Measurements from ENCODE around the gene PARP8.

GRCh38 chr5:50653946-50654345, 12.5 kb upstream of the PARP8 start:
- TF ChIP-seq CTCF (IDR thresholded peaks at IDR 0.05; ENCODE audit: borderline replicate concordance, extremely low read depth, low read length, poor library complexity, severe bottlenecking): no peak
- no peak for TF ChIP-seq EZH2 (IDR thresholded peaks at IDR 0.05; ENCODE audit: borderline replicate concordance, low read depth, low read length, severe bottlenecking)

All from DND-41 (cell line).